ENCODE results near the gene POLR1A. TPM values are rescaled to one million over a fixed set of nuclear protein-coding genes. Genes with fewer than 3 reads are reported as not detected.

The POLR1A gene
- total RNA-seq, 4 donors from 2014 or later, result 10.9 to 38.8 (median 17.7) TPM

- Histone ChIP-seq H3K4me3 (no peak overlapping the region), H3K27me3 (no peaks in the 10 kb centered on the region), H3K9me3 (no peaks in the 10 kb centered on the region), H3K27ac (no peak overlapping the region), H3K4me1 (peaks cover 0 to 8% of the 10 kb centered on the region in 2 donors), H3K36me3 (no peaks in the 10 kb centered on the region)
- peak in 1 of 2 donors; percentile 3 for DNase-seq
- TF ChIP-seq CTCF (IDR thresholded peaks at IDR 0.05) (no peak), POLR2A (IDR thresholded peaks at IDR 0.05) (no peak)
- intact Hi-C loops (cut with DNase I; ENCODE audit: low total_unique reads), result no loop called here
Observed at GRCh38 chr2:86015006-86015405, 90.7 kb downstream of the POLR1A start.

- Histone ChIP-seq H3K27ac (no peak overlapping the region), H3K4me3 (no peak overlapping the region), H3K4me1 (peaks cover 0 to 8% of the 10 kb centered on the region in 2 donors), H3K9me3 (no peaks in the 10 kb centered on the region), H3K36me3 (no peaks in the 10 kb centered on the region), H3K27me3 (no peaks in the 10 kb centered on the region)
- DNase-seq, result no peak
- no peak for TF ChIP-seq CTCF (IDR thresholded peaks at IDR 0.05)
- TF ChIP-seq POLR2A (IDR thresholded peaks at IDR 0.05), result no peak
- intact Hi-C loops (cut with DNase I; ENCODE audit: low total_unique reads), result no loop called here
Observed at GRCh38 chr2:86014493-86014892, 91.2 kb downstream of the POLR1A start.

DNA sequence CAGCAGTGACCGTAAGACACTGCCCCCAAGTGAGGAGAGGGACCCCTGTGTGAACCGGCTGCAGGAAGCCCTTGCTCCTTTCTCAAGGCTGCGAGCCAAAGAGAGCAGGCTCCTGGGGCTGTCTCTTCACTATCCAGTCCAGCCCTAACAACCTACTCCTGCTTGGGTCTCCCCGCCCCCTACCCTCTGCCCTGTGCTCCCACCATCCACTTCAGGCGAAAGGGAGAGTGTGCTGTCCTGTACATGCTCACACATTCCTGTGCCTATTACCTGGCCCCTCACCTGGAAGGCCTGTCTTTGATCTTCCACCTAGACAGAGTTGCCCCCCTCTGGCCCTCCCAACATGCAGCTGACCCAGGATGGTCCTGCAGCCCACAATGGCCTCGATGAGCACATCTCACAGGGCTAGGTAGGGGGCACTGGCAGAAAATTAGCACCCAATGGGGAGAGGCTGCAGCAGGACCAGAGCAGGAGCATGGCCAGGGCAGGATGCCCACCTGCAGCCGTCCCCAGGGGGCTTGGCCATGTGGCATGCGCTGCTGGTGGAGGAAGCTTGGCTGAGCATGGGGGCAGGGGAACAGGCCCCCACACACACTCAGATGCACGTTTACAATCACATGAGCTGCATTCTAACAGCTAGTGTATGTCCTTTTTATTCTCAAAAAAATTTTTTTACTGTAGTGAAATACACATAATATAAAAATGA, 93.5 kb downstream of the POLR1A start:
- intact Hi-C loops (cut with DNase I; ENCODE audit: low total_unique reads), result no loop called here
- no peaks in the 10 kb centered on the region for H3K4me1 ChIP-seq
- H3K9me3 ChIP-seq, result no peaks in the 10 kb centered on the region
- H3K27ac ChIP-seq, result no peak overlapping the region
- H3K4me3 ChIP-seq, result no peak overlapping the region
- H3K27me3 ChIP-seq, result no peaks in the 10 kb centered on the region
- H3K36me3 ChIP-seq, result no peaks in the 10 kb centered on the region
- DNase-seq, result peak in 1 of 2 donors; percentile 14
- TF ChIP-seq CTCF (IDR thresholded peaks at IDR 0.05), result no peak
- TF ChIP-seq POLR2A (IDR thresholded peaks at IDR 0.05), result no peak

GRCh38 chr2:86011449-86011941, 94.2 kb downstream of the POLR1A start:
- no peaks in the 10 kb centered on the region for H3K36me3 ChIP-seq
- H3K4me3 ChIP-seq, result no peak overlapping the region
- no peaks in the 10 kb centered on the region for H3K9me3 ChIP-seq
- TF ChIP-seq CTCF (IDR thresholded peaks at IDR 0.05) (no peak), POLR2A (IDR thresholded peaks at IDR 0.05) (no peak)
- intact Hi-C loops (cut with DNase I; ENCODE audit: low total_unique reads), result no loop called here
- H3K27ac ChIP-seq, result no peak overlapping the region
- H3K27me3 ChIP-seq, result no peaks in the 10 kb centered on the region
- peak in 1 of 2 donors; percentile 11 for DNase-seq
- no peaks in the 10 kb centered on the region for H3K4me1 ChIP-seq

- no peaks in the 10 kb centered on the region for H3K27me3 ChIP-seq
- H3K27ac ChIP-seq, result no peak overlapping the region
- no peak for TF ChIP-seq POLR2A (IDR thresholded peaks at IDR 0.05)
- TF ChIP-seq CTCF (IDR thresholded peaks at IDR 0.05), result no peak
- H3K4me3 ChIP-seq, result no peak overlapping the region
- intact Hi-C loops (cut with DNase I; ENCODE audit: low total_unique reads), result no loop called here
- no peak for DNase-seq
- H3K36me3 ChIP-seq, result no peaks in the 10 kb centered on the region
- no peaks in the 10 kb centered on the region for H3K9me3 ChIP-seq
- H3K4me1 ChIP-seq, result no peaks in the 10 kb centered on the region
Observed at GRCh38 chr2:86010083-86010482, 95.6 kb downstream of the POLR1A start.
